Neural cell (in vitro differentiated cells): ENCODE data around the gene CCDC158. TPM values are rescaled to one million over a fixed set of nuclear protein-coding genes. Genes with fewer than 3 reads are reported as not detected.

Experiments
- H2AFZ ChIP-seq: fragments of 200-600, 300-800 bp; sonication (generic), shearing (Covaris generic); 2 replicates; pipeline ENCODE4 v1.6.0; 2014; ENCODE audit warnings: low read depth, mild to moderate bottlenecking, antibody characterized with exemption, low read length, moderate library complexity
- H3F3A ChIP-seq: fragments of 200-600 bp; shearing (Covaris generic); 2 replicates; pipeline ENCODE4 v1.6.1; 2016; ENCODE audit warnings: mild to moderate bottlenecking, moderate library complexity, mixed read lengths, antibody characterized with exemption, low read length; ENCODE audit not compliant: insufficient read depth, poor library complexity, severe bottlenecking
- H3K27ac ChIP-seq: fragments of 200-600, 300-800 bp; sonication (generic), shearing (Covaris generic); 2 replicates; pipeline ENCODE4 v1.5.1; 2014; ENCODE audit warnings: mild to moderate bottlenecking, low read length, moderate library complexity
- H3K27me3 ChIP-seq: fragments of 300-800, 200-600 bp; sonication (generic), shearing (Covaris generic); 2 replicates; pipeline ENCODE4 v1.6.0; 2014; ENCODE audit warnings: mild to moderate bottlenecking, low read depth, low read length, moderate library complexity; ENCODE audit not compliant: insufficient read depth
- H3K36me3 ChIP-seq: fragments of 300-800, 200-600 bp; sonication (generic), shearing (Covaris generic); 2 replicates; pipeline ENCODE4 v1.5.1; 2014; ENCODE audit warnings: mild to moderate bottlenecking, antibody characterized with exemption, low read length, moderate library complexity; ENCODE audit not compliant: insufficient read depth
- H3K4me2 ChIP-seq: fragments of 300-800, 200-600 bp; sonication (generic), shearing (Covaris generic); 2 replicates; pipeline ENCODE4 v1.6.0; 2014; ENCODE audit warnings: mild to moderate bottlenecking, low read length
- H3K4me3 ChIP-seq: fragments of 300-800, 200-600 bp; sonication (generic), shearing (Covaris generic); 2 replicates; pipeline ENCODE4 v1.5.1; 2014; ENCODE audit warnings: mild to moderate bottlenecking, low read length, moderate library complexity
- H3K79me2 ChIP-seq: fragments of 200-600 bp; shearing (Covaris generic); replicated peaks from 2 replicates; pipeline ENCODE4 v1.6.0; 2014; ENCODE audit warnings: mild to moderate bottlenecking, low read length, moderate library complexity; ENCODE audit not compliant: insufficient read depth
- H3K9ac ChIP-seq: fragments of 300-800, 200-600 bp; sonication (generic), shearing (Covaris generic); 2 replicates; pipeline ENCODE4 v1.6.1; 2016; ENCODE audit warnings: mild to moderate bottlenecking, low read length, mixed read lengths
- H3K9me2 ChIP-seq: fragments of 200-600 bp; shearing (Covaris generic); 2 replicates; pipeline ENCODE4 v1.6.1; 2016; ENCODE audit warnings: mild to moderate bottlenecking, low read length, mixed read lengths; ENCODE audit not compliant: insufficient read depth
- H3K9me3 ChIP-seq: fragments of 200-600, 300-800 bp; sonication (generic), shearing (Covaris generic); 2 replicates; pipeline ENCODE4 v1.6.1; 2016; ENCODE audit warnings: mild to moderate bottlenecking, mixed run types, low read length, moderate library complexity, mixed read lengths
- H4K20me1 ChIP-seq: fragments of 200-600 bp; shearing (Covaris generic); 2 replicates; pipeline ENCODE4 v1.6.1; 2016; ENCODE audit warnings: mild to moderate bottlenecking, mixed run types; ENCODE audit not compliant: insufficient read depth
- CTCF ChIP-seq: fragments of 450-650 bp; IDR thresholded peaks from 2 replicates; pipeline ENCODE4 v1.5.1; 2014; ENCODE audit warnings: antibody characterized with exemption, mild to moderate bottlenecking, moderate library complexity; ENCODE audit not compliant: poor library complexity, severe bottlenecking
- EP300 ChIP-seq: fragments of 450-650 bp; conservative IDR thresholded peaks from 2 replicates; pipeline ENCODE4 v1.6.1; 2014; ENCODE audit warnings: antibody characterized with exemption, mild to moderate bottlenecking, moderate library complexity; ENCODE audit not compliant: poor library complexity, severe bottlenecking
- EZH2 ChIP-seq: fragments of 200-600, 300-800 bp; shearing (Covaris generic), sonication (generic); IDR thresholded peaks from 2 replicates; pipeline ENCODE4 v1.6.1; 2014; ENCODE audit warnings: antibody characterized with exemption, low read length, borderline replicate concordance, mild to moderate bottlenecking; ENCODE audit not compliant: insufficient read depth, poor library complexity, severe bottlenecking
- MXI1 ChIP-seq: fragments of 450-650 bp; conservative IDR thresholded peaks from 2 replicates; pipeline ENCODE4 v1.6.1; 2014; ENCODE audit warnings: antibody characterized with exemption, mild to moderate bottlenecking; ENCODE audit not compliant: poor library complexity, severe bottlenecking
- POLR2AphosphoS5 ChIP-seq: IDR thresholded peaks from 2 replicates; pipeline ENCODE4 v1.6.1; 2012
- RAD21 ChIP-seq: fragments of 450-650 bp; conservative IDR thresholded peaks from 2 replicates; pipeline ENCODE4 v1.6.1; 2014; ENCODE audit warnings: antibody characterized with exemption, mild to moderate bottlenecking, moderate library complexity
- REST ChIP-seq: IDR thresholded peaks from 2 replicates; pipeline ENCODE4 v1.6.1; 2012; ENCODE audit warnings: borderline replicate concordance
- SMC3 ChIP-seq: fragments of 450-650 bp; conservative IDR thresholded peaks from 2 replicates; pipeline ENCODE4 v1.6.1; 2014; ENCODE audit warnings: antibody characterized with exemption, mild to moderate bottlenecking, moderate library complexity; ENCODE audit not compliant: poor library complexity
- TAF1 ChIP-seq: IDR thresholded peaks from 2 replicates; pipeline ENCODE4 v1.6.1; 2012; ENCODE audit warnings: low read depth
- polyA plus RNA-seq: library from polyadenylated mRNA; depleted of rRNA; stranded (reverse); fragments of >200 nt; gene quantifications from 2 replicates; pipeline ENCODE4 v1.2.3, GENCODE V29; 2014

CCDC158 gene
- polyA plus RNA-seq, 1 donor from 2014 or later, result not detected

GRCh38 chr4:76384052-76384451 lies 36.9 kb downstream of the CCDC158 start:
- H3K9ac ChIP-seq, result no peak overlapping the region
- no peak for TF ChIP-seq POLR2AphosphoS5
- no peak for TF ChIP-seq EZH2
- TF ChIP-seq SMC3, result no peak
- no peak for TF ChIP-seq REST
- TF ChIP-seq CTCF, result no peak
- no peak for TF ChIP-seq TAF1
- TF ChIP-seq RAD21, result no peak
- TF ChIP-seq MXI1, result no peak
- no peak for TF ChIP-seq EP300

GRCh38 chr4:76383001-76383400 lies 37.9 kb downstream of the CCDC158 start:
- Histone ChIP-seq H3K36me3 (no peaks in the 10 kb centered on the region), H2AFZ (no peak overlapping the region), H3K9me3 (no peaks in the 10 kb centered on the region), H3K4me3 (no peak overlapping the region), H3K27ac (no peak overlapping the region), H3F3A (no peaks in the 10 kb centered on the region), H3K9ac (no peak overlapping the region), H3K27me3 (no peaks in the 10 kb centered on the region), H4K20me1 (no peaks in the 10 kb centered on the region), H3K9me2 (no peaks in the 10 kb centered on the region), H3K79me2 (no peaks in the 10 kb centered on the region), H3K4me2 (no peak overlapping the region)
- TF ChIP-seq CTCF, result no peak
- TF ChIP-seq RAD21, result no peak
- no peak for TF ChIP-seq SMC3
- no peak for TF ChIP-seq EP300
- TF ChIP-seq TAF1, result no peak
- no peak for TF ChIP-seq POLR2AphosphoS5
- no peak for TF ChIP-seq MXI1
- TF ChIP-seq REST, result no peak
- TF ChIP-seq EZH2, result no peak

More at GRCh38 chr4:76384052-76384451, 36.9 kb downstream of the CCDC158 start:
- no peaks in the 10 kb centered on the region for H3F3A ChIP-seq
- no peak overlapping the region for H3K4me2 ChIP-seq
- H4K20me1 ChIP-seq, result no peaks in the 10 kb centered on the region
- H3K4me3 ChIP-seq, result no peak overlapping the region
- H3K27me3 ChIP-seq, result no peaks in the 10 kb centered on the region
- no peaks in the 10 kb centered on the region for H3K79me2 ChIP-seq
- no peaks in the 10 kb centered on the region for H3K9me3 ChIP-seq
- H3K27ac ChIP-seq, result no peak overlapping the region
- H2AFZ ChIP-seq, result no peak overlapping the region
- no peaks in the 10 kb centered on the region for H3K36me3 ChIP-seq
- H3K9me2 ChIP-seq, result no peaks in the 10 kb centered on the region
